Choroid plexus epithelial cell (primary cell): ENCODE results near the gene CACNG6.
"Not testable (repeated sequence)": the region's sequence is repeated elsewhere in the genome, so short reads cannot be mapped to it uniquely, and the experiment has no call there.

Experiments
- DNase-seq: peaks from one replicate; pipeline ENCODE4 v3.0.0-alpha.2; 2010; ENCODE audit warnings: low read depth
- H3K4me3 ChIP-seq: 2 replicates; pipeline ENCODE4 v1.5.1; 2011; ENCODE audit warnings: low read depth, mild to moderate bottlenecking, control low read depth, low read length, moderate library complexity
- TF ChIP-seq, protein P1 (sequence below): conservative IDR thresholded peaks from 2 replicates; pipeline ENCODE4 v1.5.1; 2011; ENCODE audit warnings: low read depth, mild to moderate bottlenecking, control low read depth, inconsistent platforms, low read length, moderate library complexity

The CACNG6 gene

DNA sequence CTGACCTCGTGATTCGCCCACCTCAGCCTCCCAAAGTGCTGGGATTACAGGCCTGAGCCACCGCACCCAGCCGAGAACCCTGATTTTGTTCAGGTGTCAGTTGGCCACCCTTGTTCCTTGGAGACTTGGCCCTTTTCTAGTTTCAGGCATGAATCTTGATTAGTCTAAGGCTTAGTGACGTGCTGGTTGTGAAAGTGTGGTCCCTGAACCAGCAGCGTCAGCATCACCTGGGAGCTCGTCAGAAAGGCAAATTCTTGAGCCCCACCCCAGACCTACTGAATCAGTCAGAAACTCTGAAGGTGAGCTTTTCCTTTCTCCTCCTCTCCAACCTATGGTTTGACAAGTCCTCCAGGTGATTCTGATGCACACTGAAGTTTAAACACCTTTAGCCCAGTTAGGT lies 35.2 kb downstream of the CACNG6 start:
- DNase-seq, result no peak
- H3K4me3 ChIP-seq, result no peak overlapping the region
- TF ChIP-seq, protein P1, sequence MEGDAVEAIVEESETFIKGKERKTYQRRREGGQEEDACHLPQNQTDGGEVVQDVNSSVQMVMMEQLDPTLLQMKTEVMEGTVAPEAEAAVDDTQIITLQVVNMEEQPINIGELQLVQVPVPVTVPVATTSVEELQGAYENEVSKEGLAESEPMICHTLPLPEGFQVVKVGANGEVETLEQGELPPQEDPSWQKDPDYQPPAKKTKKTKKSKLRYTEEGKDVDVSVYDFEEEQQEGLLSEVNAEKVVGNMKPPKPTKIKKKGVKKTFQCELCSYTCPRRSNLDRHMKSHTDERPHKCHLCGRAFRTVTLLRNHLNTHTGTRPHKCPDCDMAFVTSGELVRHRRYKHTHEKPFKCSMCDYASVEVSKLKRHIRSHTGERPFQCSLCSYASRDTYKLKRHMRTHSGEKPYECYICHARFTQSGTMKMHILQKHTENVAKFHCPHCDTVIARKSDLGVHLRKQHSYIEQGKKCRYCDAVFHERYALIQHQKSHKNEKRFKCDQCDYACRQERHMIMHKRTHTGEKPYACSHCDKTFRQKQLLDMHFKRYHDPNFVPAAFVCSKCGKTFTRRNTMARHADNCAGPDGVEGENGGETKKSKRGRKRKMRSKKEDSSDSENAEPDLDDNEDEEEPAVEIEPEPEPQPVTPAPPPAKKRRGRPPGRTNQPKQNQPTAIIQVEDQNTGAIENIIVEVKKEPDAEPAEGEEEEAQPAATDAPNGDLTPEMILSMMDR, result no peak

DNA sequence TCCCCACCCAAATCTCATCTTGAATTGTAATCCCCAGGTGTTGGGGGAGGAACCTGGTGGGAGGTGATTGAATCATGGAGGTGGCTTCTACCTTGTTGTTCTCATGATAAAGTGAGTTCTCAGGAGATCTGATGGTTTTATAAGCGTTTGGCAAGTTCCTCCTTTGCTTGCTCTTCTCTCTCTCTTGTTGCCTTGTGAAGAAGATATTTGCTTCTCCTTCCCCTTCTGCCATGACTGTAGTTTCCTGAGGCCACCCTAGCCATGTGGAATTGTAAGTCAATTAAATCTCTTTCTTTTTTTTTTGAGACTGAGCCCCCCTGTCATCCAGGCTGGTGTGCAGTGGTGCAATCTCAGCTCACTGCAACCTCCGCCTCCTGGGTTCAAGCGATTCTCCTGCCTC lies 37.9 kb downstream of the CACNG6 start:
- TF ChIP-seq, protein P1, result no peak
- DNase-seq, result no peak
- no peak overlapping the region for H3K4me3 ChIP-seq

DNA sequence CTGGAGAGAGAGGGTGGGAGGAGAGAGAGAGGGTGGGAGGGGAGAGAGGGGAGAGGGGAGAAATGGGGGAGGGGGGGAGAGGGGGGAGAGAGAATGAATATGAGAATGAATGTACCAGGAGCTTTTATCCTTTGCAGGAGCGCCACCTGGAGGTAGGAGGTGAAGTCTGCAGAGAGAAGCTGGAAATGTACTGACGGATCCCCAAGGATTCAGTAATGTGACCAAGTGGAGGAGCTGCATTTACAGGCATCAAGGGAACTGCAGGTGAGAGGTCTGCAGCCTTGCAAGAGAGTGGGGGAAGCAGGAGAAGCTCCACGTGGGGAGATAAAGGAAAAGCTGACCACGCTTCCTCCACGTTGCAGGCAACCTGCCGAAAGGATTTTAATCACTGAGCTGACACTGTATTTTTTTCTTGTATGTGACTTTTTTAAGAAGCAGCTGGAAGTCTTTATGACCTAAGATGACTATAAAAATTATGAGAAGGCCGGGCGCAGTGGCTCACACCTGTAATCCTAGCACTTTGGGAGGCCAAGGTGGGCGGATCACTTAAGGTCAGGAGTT lies 38.6 kb downstream of the CACNG6 start:
- DNase-seq, result peak; percentile 77
- TF ChIP-seq, protein P1, result peak; percentile 81
- no peak overlapping the region for H3K4me3 ChIP-seq

DNA sequence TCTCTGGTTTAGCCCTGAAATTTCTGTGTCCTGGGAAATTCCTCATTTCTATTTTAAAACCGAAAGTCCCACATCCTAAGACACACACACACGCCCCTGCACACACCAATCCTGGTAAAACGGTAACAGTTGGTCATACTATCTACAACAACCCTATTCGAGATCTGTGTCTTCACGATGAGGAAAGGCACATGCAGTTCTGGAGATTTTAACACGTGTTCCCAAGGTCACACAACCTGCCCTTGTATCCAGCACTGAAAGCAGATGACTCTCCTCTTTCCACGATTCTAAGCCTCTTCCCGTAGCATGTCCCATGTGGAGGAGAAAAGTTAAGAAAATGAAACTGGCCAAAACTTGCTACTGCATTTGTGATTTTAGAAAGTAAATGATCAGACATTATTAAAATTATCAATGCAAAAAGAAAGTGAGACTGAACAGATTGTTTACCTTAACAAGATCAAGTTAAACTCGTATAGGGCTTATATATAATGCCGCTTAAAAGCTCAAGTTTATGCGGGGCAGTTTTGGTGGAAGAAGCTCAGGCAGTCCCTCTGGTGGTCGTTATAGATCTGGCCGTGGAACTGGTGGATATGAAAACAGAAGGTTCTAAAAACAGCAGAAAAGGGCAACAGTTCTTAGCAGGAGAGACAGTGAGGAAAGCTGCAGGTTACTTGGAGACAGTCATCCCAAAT lies 39.6 kb downstream of the CACNG6 start:
- TF ChIP-seq, protein P1, result peak; percentile 76
- H3K4me3 ChIP-seq, result no peak overlapping the region
- peak; percentile 52 for DNase-seq

DNA sequence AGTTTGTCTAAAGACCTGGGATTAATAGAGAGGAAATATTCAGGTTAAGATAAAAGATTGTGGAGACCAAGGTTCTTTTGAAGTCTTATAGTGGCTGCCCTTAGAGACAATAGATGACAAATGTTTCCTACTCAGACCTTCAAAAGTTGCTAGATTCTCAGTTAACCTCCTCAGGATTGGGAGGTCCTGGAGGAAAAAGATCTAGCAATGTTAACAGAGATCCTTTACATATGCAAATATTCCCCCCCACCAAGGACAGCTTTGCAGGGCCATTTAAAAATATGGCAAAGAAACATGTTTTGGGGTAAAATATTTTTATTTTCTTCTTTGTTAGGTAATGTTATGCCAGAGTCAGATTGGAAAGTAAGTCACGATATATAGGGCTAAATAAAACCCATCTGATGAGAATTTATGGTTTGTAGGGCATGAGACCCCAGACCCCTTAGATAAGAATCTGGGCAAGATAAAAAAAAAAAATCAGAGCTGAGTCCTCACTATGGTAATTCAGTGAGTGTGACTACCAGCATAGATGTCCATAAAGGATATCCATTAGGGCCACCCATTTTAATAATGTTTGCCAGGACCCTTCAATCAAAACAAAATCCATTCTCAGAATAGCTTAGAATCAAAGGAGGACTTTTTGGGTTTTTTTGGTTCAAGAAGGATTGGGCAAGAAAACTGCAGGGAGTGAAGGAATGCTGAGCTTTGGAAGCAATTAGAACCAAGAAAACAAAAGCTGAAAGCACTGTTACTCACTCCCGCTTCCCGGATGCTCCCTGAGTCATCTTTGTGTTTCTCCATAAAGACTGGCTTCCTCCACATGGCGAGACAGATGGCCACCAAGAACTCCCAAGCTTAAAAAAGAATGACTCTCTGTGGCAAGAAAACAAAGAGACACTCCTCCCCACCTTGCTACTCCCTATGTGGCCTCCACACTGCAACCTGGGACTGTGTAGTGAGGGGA lies 44.1 kb downstream of the CACNG6 start:
- TF ChIP-seq, protein P1, result no peak
- H3K4me3 ChIP-seq, result no peak overlapping the region
- DNase-seq, result peak; percentile 75

DNA sequence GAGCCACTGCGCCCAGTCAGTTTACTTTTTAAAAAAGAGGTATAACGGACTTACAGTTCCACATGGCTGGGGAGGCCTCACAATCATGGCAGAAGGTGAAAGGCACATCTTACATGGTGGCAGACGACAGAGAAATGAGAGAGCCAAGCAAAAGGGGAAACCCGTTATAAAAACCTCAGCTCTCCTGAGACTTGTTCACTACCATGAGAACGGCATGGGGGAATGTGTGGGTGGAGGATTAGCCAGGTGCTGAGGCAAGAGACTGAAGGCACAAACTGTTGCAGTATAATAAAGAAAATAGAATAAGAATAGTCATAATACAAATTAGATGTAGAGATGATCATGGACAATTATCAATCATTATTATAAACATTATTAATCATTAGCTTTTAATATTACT lies 45.1 kb downstream of the CACNG6 start:
- H3K4me3 ChIP-seq, DNase-seq: not testable (repeated sequence)

DNA sequence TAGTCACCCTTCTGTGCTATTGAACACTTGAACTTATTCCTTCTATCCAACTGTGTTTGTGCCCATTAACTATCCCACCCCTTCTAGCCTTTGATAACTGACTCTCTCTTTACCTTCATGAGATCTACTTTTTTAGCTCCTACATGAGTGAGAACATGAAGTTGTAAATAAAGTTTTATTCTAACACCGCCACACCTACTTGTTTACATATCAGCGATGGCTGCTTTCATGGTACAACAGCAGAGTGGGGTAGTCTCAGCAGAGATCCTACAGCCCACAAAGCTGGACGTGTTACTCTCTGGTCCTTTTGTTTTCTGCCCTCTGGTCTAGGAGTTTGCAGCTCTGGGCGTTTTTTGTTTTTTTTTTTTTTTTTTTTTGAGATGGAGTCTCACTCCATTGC lies 48.6 kb downstream of the CACNG6 start:
- DNase-seq, result no peak
- H3K4me3 ChIP-seq, result no peak overlapping the region
- TF ChIP-seq, protein P1, result no peak
